ENCODE results near the gene GALR2.
A peak's percentile ranks its signal among the peaks of the same experiment; 100 is the strongest.

The GALR2 gene

DNA sequence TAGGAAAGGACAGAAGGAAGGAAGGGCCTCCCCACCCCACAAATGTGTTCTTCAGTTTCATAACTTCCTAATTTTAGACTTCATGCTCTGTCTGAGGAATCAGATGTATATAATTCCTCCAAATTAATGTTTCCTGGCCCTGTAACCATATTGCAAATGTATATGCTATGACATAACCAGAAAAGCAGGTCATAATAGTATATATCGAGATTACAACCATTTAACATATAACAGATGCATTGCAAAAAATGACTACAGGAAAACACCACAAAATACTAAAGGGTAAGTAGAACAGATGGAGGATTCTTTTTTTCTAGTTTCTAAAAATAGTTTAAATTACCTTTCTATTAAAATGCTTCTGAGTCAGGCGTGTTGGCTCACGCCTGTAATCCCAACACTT lies 32.1 kb downstream of the GALR2 start:
- H3K27ac ChIP-seq (ENCODE audit: low read length) = no peak overlapping the region
- no peak overlapping the region for H3K9ac ChIP-seq (ENCODE audit: low read length)
- H3K36me3 ChIP-seq (ENCODE audit: control insufficient read depth, low read depth, low read length) = peaks cover 4% of the 10 kb centered on the region
- no peaks in the 10 kb centered on the region for H3K9me3 ChIP-seq (ENCODE audit: control insufficient read depth, low read depth, low read length)
- no peaks in the 10 kb centered on the region for H3K27me3 ChIP-seq (ENCODE audit: control insufficient read depth, insufficient read depth, low read length)
- H3K4me3 ChIP-seq (ENCODE audit: low read length) = no peak overlapping the region
- H3K4me1 ChIP-seq (ENCODE audit: control insufficient read depth, low read depth, low read length) = peaks cover 17% of the 10 kb centered on the region

DNA sequence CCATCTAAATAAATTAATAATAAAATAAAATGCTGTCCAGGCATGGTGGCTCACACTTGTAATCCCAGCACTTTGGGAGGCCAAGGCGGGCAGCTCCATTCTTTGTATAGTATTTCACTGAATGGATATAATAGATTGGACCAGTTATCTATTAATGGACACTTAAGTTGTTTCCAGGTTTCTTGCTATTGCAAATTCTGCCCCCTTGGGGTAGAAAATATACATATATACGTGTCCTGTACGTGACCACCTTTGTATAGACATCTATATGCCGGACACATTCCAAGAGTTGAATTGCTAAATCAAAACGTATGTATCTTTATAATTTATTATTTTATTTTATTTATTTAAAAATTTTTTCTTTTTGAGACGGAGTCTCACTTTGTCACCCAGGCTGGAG lies 32.9 kb downstream of the GALR2 start:
- Histone ChIP-seq H3K9ac (ENCODE audit: low read length) (no peak overlapping the region), H3K36me3 (ENCODE audit: control insufficient read depth, low read depth, low read length) (no peaks in the 10 kb centered on the region), H3K27me3 (ENCODE audit: control insufficient read depth, insufficient read depth, low read length) (no peaks in the 10 kb centered on the region), H3K27ac (ENCODE audit: low read length) (no peak overlapping the region), H3K4me3 (ENCODE audit: low read length) (no peak overlapping the region), H3K9me3 (ENCODE audit: control insufficient read depth, low read depth, low read length) (no peaks in the 10 kb centered on the region), H3K4me1 (ENCODE audit: control insufficient read depth, low read depth, low read length) (peaks cover 17% of the 10 kb centered on the region)

DNA sequence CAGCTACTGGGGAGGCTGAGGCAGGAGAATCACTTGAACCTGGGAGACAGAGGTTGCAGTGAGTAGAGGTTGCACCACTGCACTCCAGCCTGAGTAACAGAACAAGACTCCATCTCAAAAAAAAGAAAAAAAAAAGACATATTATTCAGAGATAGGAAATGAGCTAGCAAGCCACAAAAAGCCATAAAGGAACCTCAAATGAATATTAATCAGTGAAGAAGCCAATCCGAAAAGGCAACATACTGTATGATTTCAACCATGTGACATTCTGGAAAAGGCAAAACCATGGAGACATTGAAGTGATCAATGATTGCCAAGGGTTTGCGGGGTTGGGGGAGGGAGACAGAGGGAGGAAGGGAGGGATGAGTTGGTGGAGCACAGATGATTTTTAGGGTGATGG lies 37.4 kb downstream of the GALR2 start:
- Histone ChIP-seq H3K4me1 (ENCODE audit: control insufficient read depth, low read depth, low read length) (no peaks in the 10 kb centered on the region), H3K27ac (ENCODE audit: low read length) (no peak overlapping the region), H3K27me3 (ENCODE audit: control insufficient read depth, insufficient read depth, low read length) (no peaks in the 10 kb centered on the region), H3K9ac (ENCODE audit: low read length) (no peak overlapping the region), H3K36me3 (ENCODE audit: control insufficient read depth, low read depth, low read length) (no peaks in the 10 kb centered on the region), H3K4me3 (ENCODE audit: low read length) (no peak overlapping the region), H3K9me3 (ENCODE audit: control insufficient read depth, low read depth, low read length) (no peaks in the 10 kb centered on the region)

DNA sequence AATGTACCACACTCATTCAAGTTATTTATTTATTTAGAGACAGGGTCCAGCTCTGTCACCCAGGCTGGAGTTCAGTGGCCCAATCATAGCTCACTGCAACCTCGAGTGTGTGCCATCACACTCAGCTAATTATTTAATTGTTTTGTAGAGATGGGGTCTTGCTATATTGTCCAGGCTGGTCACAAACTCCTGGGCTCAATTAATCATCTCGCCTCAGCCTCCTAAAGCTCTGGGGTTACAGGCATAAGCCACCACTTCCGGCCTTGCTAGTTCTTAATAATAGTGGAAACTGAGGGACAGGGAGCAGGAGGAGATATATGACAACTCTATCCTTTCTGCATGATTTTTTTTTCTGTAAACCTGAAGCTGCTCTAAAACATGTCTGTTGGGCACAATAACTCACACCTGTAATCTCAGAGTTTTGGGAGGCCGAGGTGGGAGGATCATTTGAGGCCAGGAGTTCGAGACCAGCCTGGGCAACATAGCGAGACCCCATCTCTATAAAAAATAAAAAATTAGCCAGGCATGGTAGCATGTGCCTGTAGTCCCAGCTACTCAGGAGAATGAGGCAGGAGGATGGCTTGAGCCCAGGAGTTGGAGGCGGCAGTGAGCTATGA lies 40.7 kb downstream of the GALR2 start:
- no peak overlapping the region for H3K4me3 ChIP-seq (ENCODE audit: low read length)
- H3K27ac ChIP-seq (ENCODE audit: low read length) = no peak overlapping the region
- H3K27me3 ChIP-seq (ENCODE audit: control insufficient read depth, insufficient read depth, low read length) = no peaks in the 10 kb centered on the region
- H3K4me1 ChIP-seq (ENCODE audit: control insufficient read depth, low read depth, low read length) = peaks cover 7% of the 10 kb centered on the region
- H3K36me3 ChIP-seq (ENCODE audit: control insufficient read depth, low read depth, low read length) = no peaks in the 10 kb centered on the region
- H3K9me3 ChIP-seq (ENCODE audit: control insufficient read depth, low read depth, low read length) = no peaks in the 10 kb centered on the region
- no peak overlapping the region for H3K9ac ChIP-seq (ENCODE audit: low read length)

DNA sequence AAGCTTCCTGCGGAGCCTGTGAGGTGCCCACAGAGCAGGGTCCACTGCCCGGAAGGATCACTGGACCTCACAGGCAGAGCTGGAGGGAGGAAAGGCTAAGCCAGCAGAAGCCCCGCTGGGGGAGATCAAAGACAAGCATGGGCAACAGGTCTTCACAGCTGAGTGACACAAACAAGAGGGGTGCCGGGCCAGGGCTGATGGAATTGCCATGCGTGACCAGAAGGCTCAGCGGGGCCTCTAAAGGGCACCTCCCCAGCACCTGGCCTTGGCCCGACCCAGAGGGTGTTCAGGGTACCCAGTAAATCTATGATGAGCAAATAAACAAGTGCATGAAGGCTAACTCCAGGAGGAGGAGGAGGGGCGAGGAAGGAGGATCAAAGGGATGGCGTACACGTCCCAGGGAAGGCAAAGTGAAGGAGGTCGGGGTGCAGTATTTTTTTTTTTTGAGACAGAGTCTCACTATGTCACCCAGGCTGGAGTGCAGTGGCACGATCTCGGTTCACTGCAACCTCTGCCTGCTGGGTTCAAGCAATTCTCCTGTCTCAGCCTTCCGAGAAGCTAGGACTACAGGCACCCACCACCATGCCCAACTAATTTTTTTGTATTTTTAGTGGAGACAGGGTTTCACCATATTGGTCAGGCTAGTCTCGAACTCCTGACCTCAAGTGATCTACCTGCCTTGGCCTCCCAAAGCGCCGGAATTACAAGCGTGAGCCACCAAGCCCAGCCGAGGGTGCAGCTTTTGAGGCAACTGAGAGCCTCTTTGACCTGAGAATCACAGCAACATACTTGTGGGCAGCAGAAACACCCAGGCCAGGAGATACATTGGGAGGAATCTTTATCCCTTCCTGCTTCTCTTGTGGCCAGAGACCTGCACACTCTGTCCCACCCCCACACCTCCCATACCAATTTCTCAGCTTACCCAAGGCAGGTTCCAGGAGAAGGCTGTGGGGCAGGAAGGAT lies 45.1 kb downstream of the GALR2 start:
- no peaks in the 10 kb centered on the region for H3K36me3 ChIP-seq (ENCODE audit: control insufficient read depth, low read depth, low read length)

DNA sequence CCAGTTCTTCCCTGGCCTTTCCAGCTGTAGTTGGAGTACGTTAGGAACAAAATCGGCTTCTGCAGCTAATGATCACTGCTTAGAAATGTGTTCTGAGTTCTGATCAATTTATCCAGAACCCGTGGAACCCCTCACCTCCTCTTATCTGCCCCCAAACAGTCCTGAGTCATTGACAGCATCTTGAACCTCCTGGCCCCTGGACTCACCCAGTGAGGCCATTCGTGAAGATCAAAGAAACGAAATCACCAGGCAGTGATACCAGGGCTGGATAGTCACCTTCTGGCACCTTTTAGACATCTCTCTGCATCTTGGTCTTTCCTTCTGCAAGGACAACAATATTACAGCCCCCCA lies 46.1 kb downstream of the GALR2 start:
- peaks cover 18% of the 10 kb centered on the region for H3K4me1 ChIP-seq (ENCODE audit: control insufficient read depth, low read depth, low read length)

More for the DNA sequence above, 45.1 kb downstream of the GALR2 start:
- Histone ChIP-seq H3K27me3 (ENCODE audit: control insufficient read depth, insufficient read depth, low read length) (no peaks in the 10 kb centered on the region), H3K9me3 (ENCODE audit: control insufficient read depth, low read depth, low read length) (no peaks in the 10 kb centered on the region), H3K4me3 (ENCODE audit: low read length) (no peak overlapping the region), H3K4me1 (ENCODE audit: control insufficient read depth, low read depth, low read length) (peaks cover 18% of the 10 kb centered on the region), H3K9ac (ENCODE audit: low read length) (no peak overlapping the region), H3K27ac (ENCODE audit: low read length) (no peak overlapping the region)

DNA sequence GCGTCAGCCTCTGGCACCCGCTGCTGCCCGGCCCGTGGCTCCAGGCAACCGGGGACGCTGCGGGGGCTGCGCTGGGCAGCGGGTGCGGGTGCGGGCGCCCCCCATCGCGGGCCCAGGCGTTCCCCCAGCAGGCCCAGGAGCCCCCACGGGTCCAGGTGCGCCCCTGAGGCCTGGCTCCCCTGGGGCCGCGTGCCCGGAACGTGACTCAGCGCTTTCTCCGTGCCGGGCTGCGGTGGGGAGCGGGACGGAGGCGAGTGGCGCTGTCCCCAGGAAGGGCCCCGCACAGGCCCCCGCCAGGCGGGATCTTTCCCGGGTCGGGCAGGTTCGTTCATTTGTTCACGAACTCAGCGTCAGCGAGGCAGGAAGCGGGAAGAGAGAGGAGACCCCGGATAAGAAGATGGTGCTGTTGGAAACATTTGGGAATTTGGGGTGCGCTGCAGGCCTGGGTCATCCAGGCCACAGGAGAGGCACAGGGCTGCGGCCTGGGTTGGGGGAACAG lies 47.4 kb downstream of the GALR2 start:
- Histone ChIP-seq H3K4me1 (ENCODE audit: control insufficient read depth, low read depth, low read length) (peaks cover 18% of the 10 kb centered on the region), H3K9ac (ENCODE audit: low read length) (no peak overlapping the region), H3K36me3 (ENCODE audit: control insufficient read depth, low read depth, low read length) (no peaks in the 10 kb centered on the region), H3K27me3 (ENCODE audit: control insufficient read depth, insufficient read depth, low read length) (no peaks in the 10 kb centered on the region), H3K27ac (ENCODE audit: low read length) (no peak overlapping the region), H3K9me3 (ENCODE audit: control insufficient read depth, low read depth, low read length) (no peaks in the 10 kb centered on the region), H3K4me3 (ENCODE audit: low read length) (peak overlapping the region; percentile 17)

More for the DNA sequence above, 46.1 kb downstream of the GALR2 start:
- Histone ChIP-seq H3K4me3 (ENCODE audit: low read length) (no peak overlapping the region), H3K27me3 (ENCODE audit: control insufficient read depth, insufficient read depth, low read length) (no peaks in the 10 kb centered on the region), H3K9ac (ENCODE audit: low read length) (no peak overlapping the region), H3K9me3 (ENCODE audit: control insufficient read depth, low read depth, low read length) (no peaks in the 10 kb centered on the region), H3K36me3 (ENCODE audit: control insufficient read depth, low read depth, low read length) (no peaks in the 10 kb centered on the region), H3K27ac (ENCODE audit: low read length) (no peak overlapping the region)

DNA sequence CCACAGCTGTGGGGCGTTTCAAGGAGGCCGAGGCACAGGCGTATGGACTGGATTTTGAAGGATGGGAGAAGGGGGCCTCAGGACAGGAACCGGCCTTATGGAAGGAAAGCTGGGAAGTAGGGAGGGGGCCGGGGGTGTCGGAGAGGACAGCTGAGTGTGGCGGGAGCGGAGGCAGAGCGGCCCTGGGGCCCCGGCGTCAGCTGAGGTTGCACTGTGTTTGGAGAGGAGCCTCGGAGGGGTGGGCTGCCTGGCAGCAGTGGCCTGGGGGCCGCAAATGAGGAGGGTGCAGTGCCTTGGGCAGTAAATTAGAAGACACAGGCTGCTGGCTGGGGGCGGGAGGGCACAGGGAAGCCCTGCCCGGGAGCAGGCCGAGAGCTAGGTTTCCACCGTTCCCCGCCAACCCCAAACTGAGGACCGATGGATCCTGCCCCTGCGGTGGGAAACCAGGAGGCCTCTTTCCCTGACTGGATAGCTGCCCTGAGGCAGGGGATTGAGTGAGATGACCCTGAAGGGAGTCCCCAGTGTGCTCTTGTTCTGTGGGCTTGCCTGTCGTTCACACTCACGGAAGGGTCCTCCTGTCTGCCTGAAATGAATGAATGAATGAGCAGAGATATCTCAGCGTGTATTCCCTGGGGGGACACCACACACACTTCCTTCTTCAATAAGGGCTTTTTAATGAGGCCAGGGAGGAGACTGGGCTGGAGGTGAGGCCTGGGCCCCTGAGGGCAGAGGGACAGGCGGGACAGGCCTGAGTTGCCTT lies 48.0 kb downstream of the GALR2 start:
- Histone ChIP-seq H3K36me3 (ENCODE audit: control insufficient read depth, low read depth, low read length) (no peaks in the 10 kb centered on the region), H3K4me1 (ENCODE audit: control insufficient read depth, low read depth, low read length) (peaks cover 18% of the 10 kb centered on the region), H3K27me3 (ENCODE audit: control insufficient read depth, insufficient read depth, low read length) (no peaks in the 10 kb centered on the region), H3K9me3 (ENCODE audit: control insufficient read depth, low read depth, low read length) (no peaks in the 10 kb centered on the region), H3K4me3 (ENCODE audit: low read length) (no peak overlapping the region), H3K9ac (ENCODE audit: low read length) (no peak overlapping the region), H3K27ac (ENCODE audit: low read length) (no peak overlapping the region)

DNA sequence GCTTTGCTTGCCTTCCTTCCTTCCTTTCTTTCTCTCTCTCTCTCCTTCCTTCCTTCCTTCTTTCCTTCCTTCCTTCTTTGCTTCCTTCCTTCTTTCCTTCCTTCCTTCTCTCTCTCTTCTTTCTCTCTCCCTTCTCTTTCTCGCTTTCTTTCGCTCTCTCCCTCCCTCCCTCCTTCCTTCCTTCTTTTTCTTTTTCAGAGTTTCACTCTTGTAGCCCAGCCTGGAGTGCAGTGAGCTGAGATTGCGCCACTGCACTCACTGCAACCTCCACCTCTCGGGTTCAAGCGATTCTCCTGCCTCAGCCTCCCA lies 48.6 kb downstream of the GALR2 start:
- Histone ChIP-seq H3K4me1 (ENCODE audit: control insufficient read depth, low read depth, low read length) (peaks cover 18% of the 10 kb centered on the region), H3K36me3 (ENCODE audit: control insufficient read depth, low read depth, low read length) (no peaks in the 10 kb centered on the region), H3K9ac (ENCODE audit: low read length) (no peak overlapping the region), H3K4me3 (ENCODE audit: low read length) (no peak overlapping the region), H3K27me3 (ENCODE audit: control insufficient read depth, insufficient read depth, low read length) (no peaks in the 10 kb centered on the region), H3K27ac (ENCODE audit: low read length) (no peak overlapping the region), H3K9me3 (ENCODE audit: control insufficient read depth, low read depth, low read length) (no peaks in the 10 kb centered on the region)

DNA sequence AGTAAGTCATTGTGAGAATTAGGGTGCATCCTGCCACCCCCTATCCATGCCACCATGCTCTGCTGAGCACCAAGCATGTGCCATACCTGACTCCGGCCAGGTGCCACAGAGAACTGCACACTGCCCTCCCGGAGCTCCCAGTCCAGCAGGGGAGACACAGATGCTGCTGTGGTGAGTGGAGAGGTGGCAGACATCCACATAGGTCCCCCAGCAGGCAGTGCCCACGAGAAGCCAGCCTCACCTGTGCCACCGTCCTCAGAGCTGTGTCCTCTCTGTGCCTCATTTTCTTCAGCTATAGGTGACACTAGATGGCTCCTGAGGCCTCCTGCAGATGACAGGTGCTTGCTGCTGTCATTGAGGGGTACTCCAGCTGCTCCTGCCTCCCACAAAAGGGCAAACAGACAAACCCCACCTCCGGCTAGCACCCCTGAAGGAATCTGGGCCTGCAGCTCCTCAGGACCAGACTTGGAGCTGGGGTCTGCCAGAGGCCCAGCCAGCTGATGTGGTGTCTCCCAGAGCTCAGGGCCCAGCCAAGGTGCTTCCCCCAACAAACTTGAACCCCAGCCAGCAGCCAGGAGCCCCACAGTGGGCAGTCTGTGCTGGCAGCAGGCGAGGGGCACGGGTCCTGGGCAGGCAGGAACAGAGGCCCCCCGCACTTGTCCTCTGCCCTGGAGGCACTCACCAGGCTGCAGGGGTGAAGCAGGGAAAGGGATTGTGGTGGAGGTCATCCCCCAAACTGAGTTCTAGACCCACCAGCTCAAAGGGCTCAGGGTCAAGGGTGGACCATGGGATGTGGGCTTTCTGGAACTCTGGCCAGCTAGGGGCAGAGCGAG lies 49.4 kb downstream of the GALR2 start:
- H3K4me3 ChIP-seq (ENCODE audit: low read length) = no peak overlapping the region
- peaks cover 18% of the 10 kb centered on the region for H3K4me1 ChIP-seq (ENCODE audit: control insufficient read depth, low read depth, low read length)
- H3K36me3 ChIP-seq (ENCODE audit: control insufficient read depth, low read depth, low read length) = no peaks in the 10 kb centered on the region
- no peak overlapping the region for H3K9ac ChIP-seq (ENCODE audit: low read length)
- H3K27ac ChIP-seq (ENCODE audit: low read length) = no peak overlapping the region
- H3K9me3 ChIP-seq (ENCODE audit: control insufficient read depth, low read depth, low read length) = no peaks in the 10 kb centered on the region
- no peaks in the 10 kb centered on the region for H3K27me3 ChIP-seq (ENCODE audit: control insufficient read depth, insufficient read depth, low read length)
